PC-3 (cell line): Measurements from ENCODE around the gene MEGF9. TPM values are rescaled to one million over a fixed set of nuclear protein-coding genes. Genes with fewer than 3 reads are reported as not detected.

Source experiments
- ATAC-seq: fragments of 200-7000 bp; cut with Tn5 transposase; 2 replicates; pipeline ENCODE4 v1.9.1; 2020; ENCODE audit warnings: mild to moderate bottlenecking, moderate library complexity
- BruUV-seq: library from RNA; stranded (reverse); fragments of 400-500 nt; replicated peaks from 2 replicates; lab custom pipeline; 2021; lab: Mats Ljungman, UMichigan
- CTCF ChIA-PET: fragments of 300-600 bp; sonication (Branson Sonifier 250); formaldehyde crosslinking; loops from one replicate; lab custom pipeline; 2022; ENCODE audit warnings: antibody characterized with exemption; lab: Charles Lee
- POLR2A ChIA-PET: fragments of 300-600 bp; sonication (Branson Sonifier 250); formaldehyde crosslinking; loops from one replicate; lab custom pipeline; 2022; ENCODE audit warnings: antibody characterized with exemption; ENCODE audit not compliant: unreplicated experiment; lab: Charles Lee
- DNase-seq: peaks from one replicate; pipeline ENCODE4 v3.0.0-alpha.2; 2015
- H2AFZ ChIP-seq: fragments of 300-600 bp; sonication (generic); 2 replicates; pipeline ENCODE4 v1.6.0; 2016; ENCODE audit warnings: antibody characterized with exemption, low read length
- H3F3A ChIP-seq: fragments of 300-600 bp; sonication (generic); one replicate; pipeline ENCODE4 v1.6.0; 2017; ENCODE audit warnings: antibody characterized with exemption, low read length, control low read depth, mild to moderate bottlenecking; ENCODE audit not compliant: unreplicated experiment
- H3K27ac ChIP-seq: fragments of 300-600 bp; sonication (generic); 2 replicates; pipeline ENCODE4 v1.5.1; 2016; ENCODE audit warnings: mild to moderate bottlenecking, low read length
- H3K27me3 ChIP-seq: fragments of 300-600 bp; sonication (generic); 2 replicates; pipeline ENCODE4 v1.6.1; 2016; ENCODE audit warnings: low read length, mixed read lengths
- H3K36me3 ChIP-seq: fragments of 300-600 bp; sonication (generic); 2 replicates; pipeline ENCODE4 v1.6.1; 2016; ENCODE audit warnings: low read depth, mixed run types, low read length, mixed read lengths
- H3K4me1 ChIP-seq: fragments of 300-600 bp; sonication (generic); 2 replicates; pipeline ENCODE4 v1.5.1; 2016; ENCODE audit warnings: low read length; ENCODE audit not compliant: insufficient read depth
- H3K4me2 ChIP-seq: fragments of 300-600 bp; sonication (generic); 2 replicates; pipeline ENCODE4 v1.6.0; 2016; ENCODE audit warnings: low read length
- H3K4me3 ChIP-seq: fragments of 300-600 bp; sonication (generic); 2 replicates; pipeline ENCODE4 v1.5.1; 2016; ENCODE audit warnings: mild to moderate bottlenecking, low read length, mixed read lengths
- H3K79me2 ChIP-seq: fragments of 300-600 bp; sonication (generic); 2 replicates; pipeline ENCODE4 v1.6.1; 2017; ENCODE audit warnings: low read length, mixed read lengths
- H3K9ac ChIP-seq: fragments of 300-600 bp; sonication (generic); 2 replicates; pipeline ENCODE4 v1.6.0; 2016; ENCODE audit warnings: mild to moderate bottlenecking, low read length
- H3K9me2 ChIP-seq: fragments of 300-600 bp; sonication (generic); replicated peaks from 2 replicates; pipeline ENCODE4 v1.6.1; 2016; ENCODE audit warnings: mixed run types, low read length, mixed read lengths
- H3K9me3 ChIP-seq: fragments of 300-600 bp; sonication (generic); 2 replicates; pipeline ENCODE4 v1.6.1; 2016; ENCODE audit warnings: low read length, mixed read lengths
- H4K20me1 ChIP-seq: fragments of 300-600 bp; sonication (generic); 2 replicates; pipeline ENCODE4 v1.6.1; 2016; ENCODE audit warnings: low read length, mixed read lengths
- CTCF ChIP-seq: fragments of 300-600 bp; sonication (generic); conservative IDR thresholded peaks from 2 replicates; pipeline ENCODE4 v1.5.1; 2017; ENCODE audit warnings: antibody characterized with exemption, low read depth, mild to moderate bottlenecking, low read length
- EZH2 ChIP-seq: fragments of 300-600 bp; sonication (generic); IDR thresholded peaks from one replicate; pipeline ENCODE4 v1.6.1; 2017; ENCODE audit warnings: antibody characterized with exemption, mild to moderate bottlenecking, low read length; ENCODE audit not compliant: unreplicated experiment
- EZH2phosphoT487 ChIP-seq: fragments of 300-600 bp; sonication (generic); IDR thresholded peaks from 2 replicates; pipeline ENCODE4 v1.6.1; 2018; ENCODE audit warnings: mild to moderate bottlenecking, antibody characterized with exemption, low read length, borderline replicate concordance
- intact Hi-C: fragments of 100-400 bp; cut with micrococcal nuclease; formaldehyde crosslinking; loops from 2 replicates; pipeline ENCODE4 v1.9.0; 2023
- total RNA-seq: library from RNA; depleted of rRNA; stranded (reverse); fragments of >200 nt; gene quantifications from 2 replicates; pipeline ENCODE4 v1.2.3, GENCODE V29; 2014

Gene MEGF9
- total RNA-seq, 1 experiment from 2014 or later: 2.6 TPM

- no peaks in the 10 kb centered on the region for H3K27me3 ChIP-seq
- POLR2A ChIA-PET: no interaction called here
- no peaks in the 10 kb centered on the region for H3K9me3 ChIP-seq
- TF ChIP-seq EZH2 (no peak), EZH2phosphoT487 (no peak)
- no peak overlapping the region for H2AFZ ChIP-seq
- H3K27ac ChIP-seq: no peak overlapping the region
- intact Hi-C loops: no loop called here
- H3K4me1 ChIP-seq: no peaks in the 10 kb centered on the region
- H3F3A ChIP-seq: no peaks in the 10 kb centered on the region
- BruUV-seq: no TSS peak
- no peak overlapping the region for H3K4me3 ChIP-seq
- H3K36me3 ChIP-seq: peaks cover 6% of the 10 kb centered on the region; the same call in 1 of the 2 replicates
- no peaks in the 10 kb centered on the region for H4K20me1 ChIP-seq
- no peak for DNase-seq
- CTCF ChIA-PET: no interaction called here
- H3K4me2 ChIP-seq: no peak overlapping the region
- no peak overlapping the region for H3K9ac ChIP-seq
- peaks cover 17% of the 10 kb centered on the region; the same call in 1 of the 2 replicates for H3K79me2 ChIP-seq
- no peak for ATAC-seq
- H3K9me2 ChIP-seq: no peaks in the 10 kb centered on the region
These were observed 154.7 kb downstream of the MEGF9 start for GRCh38 chr9:120559546-120559945.

- no peak overlapping the region for H3K27ac ChIP-seq
- TF ChIP-seq EZH2 (no peak), EZH2phosphoT487 (no peak), CTCF (no peak)
- ChIA-PET CTCF (no interaction called here), POLR2A (interaction anchor here (0.5 kb wide), 1 partner anchor 22 kb away, joined by 7 read pairs; the partner anchor contains the start of gene CDK5RAP2)
- no peaks in the 10 kb centered on the region for H3K4me1 ChIP-seq
- H3K36me3 ChIP-seq: peaks cover 6% of the 10 kb centered on the region; the same call in 1 of the 2 replicates
- BruUV-seq: no TSS peak
- intact Hi-C loops: no loop called here
- no peak overlapping the region for H2AFZ ChIP-seq
- H4K20me1 ChIP-seq: no peaks in the 10 kb centered on the region
- H3K4me2 ChIP-seq: no peak overlapping the region
- no peak for DNase-seq
- no peak overlapping the region for H3K4me3 ChIP-seq
- no peak for ATAC-seq
- no peaks in the 10 kb centered on the region for H3K27me3 ChIP-seq
- no peaks in the 10 kb centered on the region for H3K9me3 ChIP-seq
- H3K9me2 ChIP-seq: no peaks in the 10 kb centered on the region
- H3F3A ChIP-seq: no peaks in the 10 kb centered on the region
- H3K79me2 ChIP-seq: peaks cover 13% of the 10 kb centered on the region; the same call in 1 of the 2 replicates
- H3K9ac ChIP-seq: no peak overlapping the region
These were observed 155.8 kb downstream of the MEGF9 start for GRCh38 chr9:120558454-120558853.

DNA sequence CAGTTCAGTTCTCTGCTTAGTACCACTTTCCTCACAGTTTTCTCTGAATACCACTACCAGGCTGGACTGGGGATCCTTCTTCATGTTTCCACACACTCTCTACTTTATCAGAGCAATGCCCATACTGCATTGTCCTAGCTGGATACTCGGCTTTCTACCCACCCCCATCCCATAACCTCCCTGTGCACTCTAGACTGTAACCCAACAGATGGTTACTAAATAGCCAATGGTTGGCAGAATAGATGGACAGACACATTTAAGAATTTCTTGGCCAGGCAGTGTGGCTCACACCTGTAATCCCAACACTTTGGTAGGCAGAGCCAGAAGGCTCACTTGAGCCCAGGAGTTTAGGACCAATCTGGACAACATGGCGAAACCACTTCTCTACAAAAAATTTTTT is 157.1 kb downstream of the MEGF9 start:
- intact Hi-C loops: no loop called here
- CTCF ChIA-PET: no interaction called here

More for the DNA sequence above, 157.1 kb downstream of the MEGF9 start:
- DNase-seq: no peak
- no peaks in the 10 kb centered on the region for H3K9me2 ChIP-seq
- H3K4me2 ChIP-seq: no peak overlapping the region
- POLR2A ChIA-PET: no interaction called here
- H3K27me3 ChIP-seq: no peaks in the 10 kb centered on the region
- H3K4me3 ChIP-seq: no peak overlapping the region
- H3K4me1 ChIP-seq: no peaks in the 10 kb centered on the region
- no peaks in the 10 kb centered on the region for H3K9me3 ChIP-seq
- H4K20me1 ChIP-seq: no peaks in the 10 kb centered on the region
- no peak; the same call in none of the 2 replicates for ATAC-seq
- H2AFZ ChIP-seq: no peak overlapping the region
- H3K9ac ChIP-seq: no peak overlapping the region
- no peaks in the 10 kb centered on the region for H3F3A ChIP-seq
- TF ChIP-seq EZH2phosphoT487 (no peak), CTCF (no peak), EZH2 (no peak)
- H3K79me2 ChIP-seq: peaks cover 5% of the 10 kb centered on the region; the same call in 1 of the 2 replicates
- no peaks in the 10 kb centered on the region; the same call in 1 of the 2 replicates for H3K36me3 ChIP-seq
- no TSS peak for BruUV-seq
- no peak overlapping the region for H3K27ac ChIP-seq
